GM12801 (cell line): ENCODE data around the gene KCND2.

Experiments
- TF ChIP-seq, protein P1 (sequence below): IDR thresholded peaks from one replicate; pipeline ENCODE4 v1.5.1; 2011; ENCODE audit warnings: control low read depth; ENCODE audit not compliant: insufficient read length; ENCODE audit errors: extremely low read depth

The KCND2 gene

DNA sequence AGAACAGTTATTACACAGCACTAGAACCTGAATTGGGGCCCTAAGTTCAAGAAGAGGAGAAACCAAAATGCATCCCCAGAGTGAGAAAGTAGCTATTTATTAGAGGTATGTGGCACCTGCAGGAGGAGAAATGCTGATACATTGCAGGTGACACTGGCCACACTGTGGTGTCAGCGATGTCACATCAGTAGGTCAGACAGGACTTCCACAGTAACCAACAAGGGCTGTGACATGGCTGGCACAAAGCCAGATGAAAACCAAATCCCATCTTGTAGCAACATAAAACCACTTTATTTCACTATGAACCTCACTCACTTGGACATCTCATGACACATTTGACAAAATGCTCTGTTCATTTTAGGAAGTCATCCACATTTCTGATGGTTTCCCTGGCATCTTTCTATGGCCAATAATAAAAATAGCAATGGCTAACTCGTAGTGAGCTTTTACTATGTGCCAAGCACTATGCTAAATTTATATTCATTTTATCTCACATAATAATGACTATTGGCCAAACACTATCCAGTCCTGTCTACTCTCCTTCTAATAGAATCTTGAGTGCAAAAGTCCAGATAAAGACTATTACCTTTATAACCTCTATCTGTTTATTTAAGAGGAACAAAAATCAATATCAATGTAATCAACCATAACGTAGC is 430.7 kb downstream of the KCND2 start:
- TF ChIP-seq, protein P1, sequence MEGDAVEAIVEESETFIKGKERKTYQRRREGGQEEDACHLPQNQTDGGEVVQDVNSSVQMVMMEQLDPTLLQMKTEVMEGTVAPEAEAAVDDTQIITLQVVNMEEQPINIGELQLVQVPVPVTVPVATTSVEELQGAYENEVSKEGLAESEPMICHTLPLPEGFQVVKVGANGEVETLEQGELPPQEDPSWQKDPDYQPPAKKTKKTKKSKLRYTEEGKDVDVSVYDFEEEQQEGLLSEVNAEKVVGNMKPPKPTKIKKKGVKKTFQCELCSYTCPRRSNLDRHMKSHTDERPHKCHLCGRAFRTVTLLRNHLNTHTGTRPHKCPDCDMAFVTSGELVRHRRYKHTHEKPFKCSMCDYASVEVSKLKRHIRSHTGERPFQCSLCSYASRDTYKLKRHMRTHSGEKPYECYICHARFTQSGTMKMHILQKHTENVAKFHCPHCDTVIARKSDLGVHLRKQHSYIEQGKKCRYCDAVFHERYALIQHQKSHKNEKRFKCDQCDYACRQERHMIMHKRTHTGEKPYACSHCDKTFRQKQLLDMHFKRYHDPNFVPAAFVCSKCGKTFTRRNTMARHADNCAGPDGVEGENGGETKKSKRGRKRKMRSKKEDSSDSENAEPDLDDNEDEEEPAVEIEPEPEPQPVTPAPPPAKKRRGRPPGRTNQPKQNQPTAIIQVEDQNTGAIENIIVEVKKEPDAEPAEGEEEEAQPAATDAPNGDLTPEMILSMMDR = no peak

DNA sequence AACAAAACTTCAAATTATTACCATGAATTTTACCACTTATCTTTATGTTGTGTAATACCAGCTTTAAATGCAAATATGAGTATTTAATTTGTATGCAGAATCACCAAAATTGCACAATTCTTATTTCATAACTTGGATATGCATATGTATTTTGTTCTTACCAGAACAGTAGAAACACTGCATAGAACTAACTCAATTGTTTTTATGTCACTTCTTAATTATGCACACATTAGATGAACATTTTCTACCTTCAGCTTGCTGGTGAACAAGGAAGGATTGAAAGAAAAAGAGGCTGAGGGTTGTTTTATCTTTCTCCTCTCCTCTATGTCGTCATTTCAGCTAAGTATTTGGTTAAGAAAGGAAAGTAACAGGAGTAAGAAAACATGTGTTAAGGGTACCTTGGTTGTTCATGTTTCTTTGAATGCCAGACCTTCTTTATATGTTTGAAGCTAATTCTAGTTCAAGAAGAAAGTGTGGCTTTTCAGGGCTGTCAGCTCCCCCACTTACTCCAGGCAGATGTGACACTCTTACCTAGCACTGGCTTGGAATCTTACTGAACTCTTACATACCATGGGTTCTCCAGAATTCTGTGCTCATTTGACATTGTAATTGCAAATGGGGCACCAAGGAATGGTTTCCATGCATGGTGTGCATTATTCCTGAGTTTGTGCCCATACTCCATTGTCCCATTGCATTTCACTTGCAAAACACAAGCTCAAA is 436.4 kb downstream of the KCND2 start:
- TF ChIP-seq, protein P1 = no peak

DNA sequence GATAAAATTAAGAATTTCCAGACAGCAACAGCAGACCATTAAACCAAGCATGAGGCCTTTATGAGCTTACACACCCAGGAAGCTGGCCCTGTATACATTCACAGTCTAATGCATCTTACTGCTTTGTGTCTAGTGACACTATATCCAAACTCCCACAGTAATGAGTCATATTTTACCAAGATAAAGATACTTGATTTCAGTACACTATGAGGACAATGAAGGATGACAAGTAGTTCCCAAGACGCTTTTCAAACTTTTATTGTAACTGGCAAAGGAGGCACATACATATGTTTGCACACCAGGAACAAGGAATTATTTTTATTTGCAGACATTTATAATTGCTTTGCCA is 437.0 kb downstream of the KCND2 start:
- TF ChIP-seq, protein P1 = no peak

DNA sequence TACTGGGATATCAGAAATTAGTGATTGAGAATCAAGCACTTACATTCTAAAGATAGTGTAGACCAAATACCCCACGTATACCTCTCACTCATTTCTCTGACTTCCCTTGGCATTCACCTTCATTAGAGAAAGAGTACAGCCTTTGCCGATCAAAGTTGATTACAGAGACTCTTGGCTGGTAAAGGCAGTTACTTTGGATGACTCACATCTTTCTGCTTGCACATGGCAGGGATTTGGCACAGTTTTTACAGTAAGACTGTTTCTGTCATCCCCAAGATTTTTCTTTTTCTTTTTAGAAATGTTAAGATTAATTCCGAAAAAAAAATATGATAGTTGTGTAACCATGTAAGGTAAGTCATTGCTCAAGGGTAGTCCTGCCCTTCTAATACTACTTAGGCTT is 442.0 kb downstream of the KCND2 start:
- TF ChIP-seq, protein P1 = no peak

DNA sequence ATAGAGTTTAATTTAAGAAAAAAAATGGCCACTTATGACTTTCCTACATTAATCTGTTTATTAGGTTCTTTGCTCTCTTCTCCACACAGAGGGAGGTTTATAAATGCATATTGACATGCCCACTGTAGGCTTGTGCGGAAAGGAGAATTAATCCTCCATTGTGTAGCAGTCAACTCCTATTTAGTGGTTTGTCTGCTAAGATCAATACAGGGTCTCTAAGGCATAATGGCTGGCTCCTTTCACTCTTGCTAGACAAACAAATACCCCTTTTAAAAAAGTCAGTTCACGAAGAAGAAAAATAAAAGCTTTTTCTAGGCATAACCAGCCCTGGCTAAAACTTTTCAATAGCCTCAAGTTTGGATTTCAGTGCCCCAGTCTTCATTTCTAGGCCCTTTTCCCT is 443.3 kb downstream of the KCND2 start:
- TF ChIP-seq, protein P1 = no peak

DNA sequence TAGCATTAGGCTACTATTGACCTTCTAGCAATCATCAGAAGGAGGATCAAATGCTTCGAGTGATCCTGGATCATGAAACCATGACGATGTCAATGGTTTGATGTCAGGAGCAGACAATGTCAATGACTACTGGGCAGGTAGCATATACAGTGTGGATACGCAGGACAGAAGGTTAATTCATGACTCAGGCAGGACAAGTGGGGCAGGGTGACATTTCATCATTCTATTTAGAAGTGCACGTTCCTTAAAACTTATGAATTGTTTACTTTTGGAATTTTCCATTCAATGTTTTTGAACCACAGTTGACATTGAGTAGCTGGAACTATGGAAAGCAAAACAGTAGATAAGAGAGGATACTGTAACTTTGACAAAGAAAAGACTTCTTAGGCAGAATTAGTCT is 444.2 kb downstream of the KCND2 start:
- TF ChIP-seq, protein P1 = no peak

DNA sequence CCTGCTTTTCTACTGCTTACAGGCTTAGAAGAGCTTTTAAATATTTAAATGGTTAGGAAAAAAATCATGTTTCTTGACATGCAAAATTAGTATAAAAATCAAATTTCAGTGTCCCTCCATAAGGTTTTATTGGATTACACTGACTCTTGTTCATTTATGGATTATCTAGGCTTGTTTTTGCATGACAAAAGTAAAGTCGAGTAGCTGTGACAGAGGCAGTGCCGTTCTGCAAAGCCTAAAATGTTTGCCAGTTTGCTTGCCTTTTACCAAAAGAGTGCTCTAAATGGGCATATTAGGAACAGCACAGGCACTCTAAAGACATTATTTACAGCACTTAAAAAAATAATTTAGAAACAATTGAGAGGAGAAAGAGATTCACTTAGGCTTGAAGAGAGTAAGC is 445.4 kb downstream of the KCND2 start:
- TF ChIP-seq, protein P1 = no peak
